ENCODE data around the gene FOXC1. TPM values are rescaled to one million over a fixed set of nuclear protein-coding genes. Genes with fewer than 3 reads are reported as not detected.

The FOXC1 gene
- total and polyA plus RNA-seq, 10 of the 15 experiments (the other 5 are each of a cell fraction or from before 2014, with no cell fraction given): 0.13 to 1.5 (median 0.48) TPM; not detected in 2

- TF ChIP-seq ZSCAN29 (IDR thresholded peaks at IDR 0.05) (no peak), ELK1 (IDR thresholded peaks at IDR 0.05; ENCODE audit: low read depth, low read length) (no peak), NFYA (IDR thresholded peaks at IDR 0.05; ENCODE audit: borderline replicate concordance, low read depth, low read length) (no peak), BHLHE40 (IDR thresholded peaks at IDR 0.05; ENCODE audit: borderline replicate concordance in 1 of 2, low read depth in 2 of 2, low read length in 1 of 2) (no peak), MEF2A (IDR thresholded peaks at IDR 0.05; ENCODE audit: insufficient read depth, low read depth, low read length) (no peak), TCF12 (IDR thresholded peaks at IDR 0.05; ENCODE audit: low read depth, low read length) (no peak), SMC3 (IDR thresholded peaks at IDR 0.05; ENCODE audit: borderline replicate concordance, low read length) (no peak), CHD2 (IDR thresholded peaks at IDR 0.05; ENCODE audit: borderline replicate concordance, low read depth, low read length) (no peak), EGR1 (IDR thresholded peaks at IDR 0.05; ENCODE audit: borderline replicate concordance in 1 of 2, low read depth in 2 of 2, low read length in 2 of 2) (no peak), NRF1 (conservative IDR thresholded peaks at IDR 0.05; ENCODE audit: low read depth, low read length) (no peak), RB1 (IDR thresholded peaks at IDR 0.05; ENCODE audit: borderline replicate concordance) (no peak), RAD21 (IDR thresholded peaks at IDR 0.05; ENCODE audit: insufficient read depth, low read depth, low read length) (no peak), SPI1 (IDR thresholded peaks at IDR 0.05; ENCODE audit: borderline replicate concordance, insufficient read depth, low read depth, low read length) (no peak), SMARCA5 (IDR thresholded peaks at IDR 0.05) (no peak), PAX5 (IDR thresholded peaks at IDR 0.05; ENCODE audit: borderline replicate concordance, low read depth, low read length) (no peak)
- TF ChIP-seq, protein P1, sequence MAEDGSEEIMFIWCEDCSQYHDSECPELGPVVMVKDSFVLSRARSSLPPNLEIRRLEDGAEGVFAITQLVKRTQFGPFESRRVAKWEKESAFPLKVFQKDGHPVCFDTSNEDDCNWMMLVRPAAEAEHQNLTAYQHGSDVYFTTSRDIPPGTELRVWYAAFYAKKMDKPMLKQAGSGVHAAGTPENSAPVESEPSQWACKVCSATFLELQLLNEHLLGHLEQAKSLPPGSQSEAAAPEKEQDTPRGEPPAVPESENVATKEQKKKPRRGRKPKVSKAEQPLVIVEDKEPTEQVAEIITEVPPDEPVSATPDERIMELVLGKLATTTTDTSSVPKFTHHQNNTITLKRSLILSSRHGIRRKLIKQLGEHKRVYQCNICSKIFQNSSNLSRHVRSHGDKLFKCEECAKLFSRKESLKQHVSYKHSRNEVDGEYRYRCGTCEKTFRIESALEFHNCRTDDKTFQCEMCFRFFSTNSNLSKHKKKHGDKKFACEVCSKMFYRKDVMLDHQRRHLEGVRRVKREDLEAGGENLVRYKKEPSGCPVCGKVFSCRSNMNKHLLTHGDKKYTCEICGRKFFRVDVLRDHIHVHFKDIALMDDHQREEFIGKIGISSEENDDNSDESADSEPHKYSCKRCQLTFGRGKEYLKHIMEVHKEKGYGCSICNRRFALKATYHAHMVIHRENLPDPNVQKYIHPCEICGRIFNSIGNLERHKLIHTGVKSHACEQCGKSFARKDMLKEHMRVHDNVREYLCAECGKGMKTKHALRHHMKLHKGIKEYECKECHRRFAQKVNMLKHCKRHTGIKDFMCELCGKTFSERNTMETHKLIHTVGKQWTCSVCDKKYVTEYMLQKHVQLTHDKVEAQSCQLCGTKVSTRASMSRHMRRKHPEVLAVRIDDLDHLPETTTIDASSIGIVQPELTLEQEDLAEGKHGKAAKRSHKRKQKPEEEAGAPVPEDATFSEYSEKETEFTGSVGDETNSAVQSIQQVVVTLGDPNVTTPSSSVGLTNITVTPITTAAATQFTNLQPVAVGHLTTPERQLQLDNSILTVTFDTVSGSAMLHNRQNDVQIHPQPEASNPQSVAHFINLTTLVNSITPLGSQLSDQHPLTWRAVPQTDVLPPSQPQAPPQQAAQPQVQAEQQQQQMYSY (CRISPR knock-in tag; IDR thresholded peaks at IDR 0.05): no peak
- ChIA-PET CTCF (interaction anchor here (0.6 to 1.6 kb wide), 5 partner anchors 16 to 987 kb away, joined by 3 to 6 read pairs (median 3); no protein-coding TSS in a partner anchor), SMC1A (ENCODE audit: uncharacterized antibody, unreplicated experiment) (no interaction called here), POLR2A (no interaction called here), RAD21 (ENCODE audit: unreplicated experiment) (interaction anchor here (1.2 kb wide), 1 partner anchor 19 kb away, joined by 3 read pairs; no protein-coding TSS in a partner anchor)
- peaks cover 6% of the 10 kb centered on the region; the same call in 1 of the 2 replicates for H3K4me1 ChIP-seq (ENCODE audit: control insufficient read depth, insufficient read depth, low read length)
- no peak for FAIRE-seq
- no peaks in the 10 kb centered on the region for H4K20me1 ChIP-seq (ENCODE audit: control insufficient read depth, insufficient read depth)
- H3K4me3 ChIP-seq: no peak overlapping the region
- H3K27me3 ChIP-seq (replicated peaks in 1 of 2; ENCODE audit: control insufficient read depth in 2 of 2, insufficient read depth in 2 of 2, low read length in 1 of 2): peaks cover 0 to 2% of the 10 kb centered on the region in 2 experiments; a peak in 1 of 4 replicates
- no peak overlapping the region for H2AFZ ChIP-seq (ENCODE audit: control insufficient read depth, low read depth, low read length)
- BruUV-seq (replicated peaks): no TSS peak
- H3K9ac ChIP-seq (ENCODE audit: control insufficient read depth, insufficient read depth, low read length): no peak overlapping the region
- no peak overlapping the region for H3K4me2 ChIP-seq (ENCODE audit: control insufficient read depth, insufficient read depth)
- in situ Hi-C loops (cut with MboI): loop anchor here (25.0 kb wide), 1 partner anchor 1357 kb away; no protein-coding TSS in a partner anchor
- no peak overlapping the region for H3K27ac ChIP-seq (ENCODE audit: control insufficient read depth, insufficient read depth)
- no peak for DNase-seq (ENCODE audit: low read depth, low spot score)
- no peaks in the 10 kb centered on the region for H3K79me2 ChIP-seq (ENCODE audit: control insufficient read depth, insufficient read depth, low read length)
- ATAC-seq: no peak
- 44% methylated on average over 6 of the region's 6 CpGs for WGBS (ENCODE audit: insufficient coverage, insufficient replicate concordance, low lambda C conversion rate, missing lambda C conversion rate)
- no peaks in the 10 kb centered on the region for H3K36me3 ChIP-seq (ENCODE audit: control insufficient read depth in 2 of 2, insufficient read depth in 2 of 2, low read length in 1 of 2)
- H3K9me3 ChIP-seq (replicated peaks; ENCODE audit: control insufficient read depth, insufficient read depth, low read length): no peaks in the 10 kb centered on the region
- intact Hi-C loops (cut with micrococcal nuclease; ENCODE audit: unreplicated experiment): no loop called here
These were observed 29.6 kb upstream of the FOXC1 start for GRCh38 chr6:1580109-1580508.

All from GM12878 (cell line).